Prostate gland (tissue), 2 donors: ENCODE data around the gene RNF144A.

Experiments
- POLR2A ChIP-seq: fragments of 450-650 bp; IDR thresholded peaks from one replicate; pipeline ENCODE4 v1.6.1; 2016; ENCODE audit warnings: antibody characterized with exemption, mild to moderate bottlenecking
- POLR2AphosphoS5 ChIP-seq: sonication (generic); formaldehyde crosslinking; IDR thresholded peaks from one replicate; pipeline ENCODE4 v1.6.1; 2017; ENCODE audit warnings: antibody characterized with exemption
- TF ChIP-seq, protein P1 (sequence below), 4 experiments: fragments of 200-600 bp in 2 of 4; fragments of 450-650 bp in 2 of 4; sonication (generic) in 2 of 4; IDR thresholded peaks; 1 replicate in 3 of 4; 2 replicates in 1 of 4; pipeline ENCODE4 v1.5.1; 2016 to 2019; ENCODE audit warnings: antibody characterized with exemption in 4 of 4, mild to moderate bottlenecking in 2 of 4, moderate library complexity in 2 of 4

DNA sequence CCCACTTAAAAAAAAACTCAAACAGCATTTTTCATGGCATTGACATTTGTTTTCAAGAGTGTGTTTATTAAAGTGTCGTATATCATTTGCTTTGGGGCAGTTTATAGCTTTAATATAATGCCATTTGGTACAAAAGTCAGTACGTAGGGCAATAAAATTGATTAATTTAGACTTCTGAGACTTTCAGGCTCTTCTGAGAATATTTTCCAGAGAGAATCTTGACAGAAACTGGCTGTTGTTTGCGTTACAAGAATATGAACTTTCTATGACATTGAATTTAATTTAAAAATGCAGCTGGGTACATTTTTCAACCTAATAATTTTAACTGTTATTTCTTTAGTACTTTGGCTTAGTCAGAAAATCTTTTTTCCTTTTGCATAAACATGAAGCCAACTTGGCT is 98.9 kb downstream of the RNF144A start:
- TF ChIP-seq, protein P1, sequence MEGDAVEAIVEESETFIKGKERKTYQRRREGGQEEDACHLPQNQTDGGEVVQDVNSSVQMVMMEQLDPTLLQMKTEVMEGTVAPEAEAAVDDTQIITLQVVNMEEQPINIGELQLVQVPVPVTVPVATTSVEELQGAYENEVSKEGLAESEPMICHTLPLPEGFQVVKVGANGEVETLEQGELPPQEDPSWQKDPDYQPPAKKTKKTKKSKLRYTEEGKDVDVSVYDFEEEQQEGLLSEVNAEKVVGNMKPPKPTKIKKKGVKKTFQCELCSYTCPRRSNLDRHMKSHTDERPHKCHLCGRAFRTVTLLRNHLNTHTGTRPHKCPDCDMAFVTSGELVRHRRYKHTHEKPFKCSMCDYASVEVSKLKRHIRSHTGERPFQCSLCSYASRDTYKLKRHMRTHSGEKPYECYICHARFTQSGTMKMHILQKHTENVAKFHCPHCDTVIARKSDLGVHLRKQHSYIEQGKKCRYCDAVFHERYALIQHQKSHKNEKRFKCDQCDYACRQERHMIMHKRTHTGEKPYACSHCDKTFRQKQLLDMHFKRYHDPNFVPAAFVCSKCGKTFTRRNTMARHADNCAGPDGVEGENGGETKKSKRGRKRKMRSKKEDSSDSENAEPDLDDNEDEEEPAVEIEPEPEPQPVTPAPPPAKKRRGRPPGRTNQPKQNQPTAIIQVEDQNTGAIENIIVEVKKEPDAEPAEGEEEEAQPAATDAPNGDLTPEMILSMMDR (IDR thresholded peaks at IDR 0.05): no peak
- no peak for TF ChIP-seq POLR2A
- TF ChIP-seq POLR2AphosphoS5: no peak
